ENCODE measurements around the gene RYR3.

Gene RYR3

DNA sequence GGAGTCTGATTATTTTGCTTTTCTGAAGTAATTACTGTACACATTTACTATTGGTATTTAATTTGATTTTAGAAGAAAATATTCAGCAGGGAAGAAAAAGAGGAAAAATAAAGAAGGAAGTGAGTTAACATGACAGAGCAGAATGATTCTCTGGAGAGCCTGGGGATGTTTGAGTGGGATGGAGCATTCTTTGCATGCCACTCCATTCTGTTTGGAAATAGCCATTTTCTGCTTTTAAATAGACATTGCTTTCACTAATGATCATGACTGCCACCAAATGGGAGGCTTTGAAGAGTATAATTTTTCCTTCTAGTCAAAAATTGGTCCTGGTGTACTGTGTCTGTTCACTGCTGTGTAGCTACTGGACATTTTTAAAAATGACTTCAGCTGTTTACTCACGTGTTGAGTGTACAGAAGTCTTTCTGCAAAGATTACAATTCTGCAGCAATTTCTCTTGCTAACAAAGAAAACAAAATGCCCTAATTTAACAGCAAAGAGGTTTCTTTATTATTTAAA is 196.1 kb downstream of the RYR3 start:
- H3K27ac ChIP-seq (ENCODE audit: low read depth, low read length), result peak overlapping the region; percentile 68
- no peak overlapping the region for H2AFZ ChIP-seq (ENCODE audit: insufficient read depth, low read length, poor library complexity)

DNA sequence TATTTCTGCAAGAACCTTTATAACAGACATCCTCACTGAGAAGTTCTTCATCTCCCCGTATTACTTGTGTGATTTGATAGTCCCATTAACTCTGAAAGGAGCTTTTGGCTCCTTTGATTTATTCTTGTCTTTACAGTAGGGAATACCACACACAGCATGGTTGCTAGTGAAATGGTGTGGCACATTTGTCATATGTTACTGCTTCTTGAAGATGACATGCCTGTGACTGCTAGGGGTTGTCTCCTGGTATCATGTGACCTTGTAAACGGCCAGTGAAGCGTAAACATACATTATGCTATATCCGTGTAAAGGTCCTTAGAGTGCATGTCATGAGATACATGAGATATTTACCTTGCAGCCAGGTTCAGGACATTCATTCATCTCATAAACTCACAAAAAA is 197.9 kb downstream of the RYR3 start:
- DNase-seq, result no peak
- WGBS (ENCODE audit: extremely low coverage, insufficient coverage, insufficient read length), result no CpG with 5 or more reads among the region's 4 CpGs
- no peak overlapping the region for H4K8ac ChIP-seq (ENCODE audit: low read depth, low read length)

More for the DNA sequence above, 196.1 kb downstream of the RYR3 start:
- Histone ChIP-seq H3K79me1 (ENCODE audit: low read length) (no peaks in the 10 kb centered on the region), H3K4me3 (ENCODE audit: low read depth, low read length) (no peak overlapping the region), H4K12ac (ENCODE audit: low read depth, low read length) (no peak overlapping the region), H2AK5ac (ENCODE audit: low read length) (no peak overlapping the region), H2BK12ac (ENCODE audit: low read length) (no peak overlapping the region), H3K4ac (ENCODE audit: low read depth, low read length) (no peak overlapping the region), H3K23ac (ENCODE audit: low read length) (no peak overlapping the region), H4K8ac (ENCODE audit: low read depth, low read length) (no peak overlapping the region), H3K79me2 (ENCODE audit: control insufficient read depth, insufficient read depth, low read length, poor library complexity) (no peaks in the 10 kb centered on the region), H3K4me1 (ENCODE audit: control insufficient read depth in 1 of 2, insufficient read depth in 2 of 2, low read length in 2 of 2) (peaks cover 2 to 3% of the 10 kb centered on the region in 2 experiments), H2BK120ac (ENCODE audit: insufficient read depth, low read length, poor library complexity) (no peak overlapping the region), H3K36me3 (ENCODE audit: control insufficient read depth in 1 of 2, insufficient read depth in 2 of 2, low read length in 2 of 2) (no peaks in the 10 kb centered on the region), H4K91ac (ENCODE audit: low read depth, low read length) (no peak overlapping the region), H2BK5ac (ENCODE audit: low read depth, low read length, poor library complexity) (no peak overlapping the region), H3K18ac (ENCODE audit: low read length) (no peak overlapping the region), H3K27me3 (ENCODE audit: insufficient read depth, low read length) (no peaks in the 10 kb centered on the region), H3K9ac (ENCODE audit: low read length) (no peak overlapping the region), H3K4me2 (ENCODE audit: low read length) (no peak overlapping the region), H3K9me3 (ENCODE audit: insufficient read depth, low read depth, low read length) (no peaks in the 10 kb centered on the region), H3K14ac (ENCODE audit: low read length) (no peak overlapping the region)
- peak in 1 of 2 donors; percentile 11 for DNase-seq
- WGBS (ENCODE audit: extremely low coverage, insufficient coverage, insufficient read length), result no CpG with 5 or more reads among the region's 1 CpG

DNA sequence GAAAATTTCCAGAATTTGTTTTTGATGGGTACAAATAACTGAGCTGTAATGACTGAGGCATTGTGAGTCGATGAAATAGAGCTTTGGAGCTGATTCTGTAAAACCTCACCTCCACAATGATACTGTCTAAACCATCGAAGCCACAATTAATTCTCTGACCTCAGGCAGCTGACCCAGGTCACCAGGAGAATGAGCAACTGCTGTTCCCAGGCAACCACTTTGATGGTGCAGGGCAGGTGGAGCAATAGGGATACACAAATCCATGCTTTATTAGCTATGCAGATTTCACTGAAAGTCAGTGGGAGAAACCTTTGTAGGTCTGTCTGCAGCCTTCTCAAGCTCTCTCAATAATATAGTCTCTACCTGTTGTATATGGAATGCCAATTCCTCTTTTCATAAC is 204.4 kb downstream of the RYR3 start:
- H3K79me1 ChIP-seq (ENCODE audit: low read length), result no peaks in the 10 kb centered on the region
- H4K8ac ChIP-seq (ENCODE audit: low read depth, low read length), result no peak overlapping the region
- H2AFZ ChIP-seq (ENCODE audit: insufficient read depth, low read length, poor library complexity), result no peak overlapping the region
- no peak overlapping the region for H2BK120ac ChIP-seq (ENCODE audit: insufficient read depth, low read length, poor library complexity)
- no peak overlapping the region for H3K18ac ChIP-seq (ENCODE audit: low read length)
- H4K12ac ChIP-seq (ENCODE audit: low read depth, low read length), result no peak overlapping the region
- no peak for DNase-seq
- H3K27me3 ChIP-seq (ENCODE audit: insufficient read depth, low read length), result no peaks in the 10 kb centered on the region
- H2AK5ac ChIP-seq (ENCODE audit: low read length), result no peak overlapping the region
- H3K4me1 ChIP-seq (ENCODE audit: control insufficient read depth in 1 of 2, insufficient read depth in 2 of 2, low read length in 2 of 2), result no peaks in the 10 kb centered on the region
- no CpG with 5 or more reads among the region's 2 CpGs for WGBS (ENCODE audit: extremely low coverage, insufficient coverage, insufficient read length)
- H2BK12ac ChIP-seq (ENCODE audit: low read length), result no peak overlapping the region
- no peak overlapping the region for H2BK5ac ChIP-seq (ENCODE audit: low read depth, low read length, poor library complexity)
- H3K23ac ChIP-seq (ENCODE audit: low read length), result no peak overlapping the region
- H3K9ac ChIP-seq (ENCODE audit: low read length), result no peak overlapping the region
- H3K36me3 ChIP-seq (ENCODE audit: control insufficient read depth in 1 of 2, insufficient read depth in 2 of 2, low read length in 2 of 2), result no peaks in the 10 kb centered on the region
- no peak overlapping the region for H3K14ac ChIP-seq (ENCODE audit: low read length)
- no peak overlapping the region for H3K4me2 ChIP-seq (ENCODE audit: low read length)
- no peaks in the 10 kb centered on the region for H3K79me2 ChIP-seq (ENCODE audit: control insufficient read depth, insufficient read depth, low read length, poor library complexity)
- H3K27ac ChIP-seq (ENCODE audit: low read depth, low read length), result no peak overlapping the region
- H4K91ac ChIP-seq (ENCODE audit: low read depth, low read length), result no peak overlapping the region
- H3K9me3 ChIP-seq (ENCODE audit: insufficient read depth, low read depth, low read length), result no peaks in the 10 kb centered on the region
- no peak overlapping the region for H3K4me3 ChIP-seq (ENCODE audit: low read depth, low read length)
- no peak overlapping the region for H3K4ac ChIP-seq (ENCODE audit: low read depth, low read length)

More for the DNA sequence above, 197.9 kb downstream of the RYR3 start:
- Histone ChIP-seq H4K91ac (ENCODE audit: low read depth, low read length) (no peak overlapping the region), H3K4me3 (ENCODE audit: low read depth, low read length) (no peak overlapping the region), H2AK5ac (ENCODE audit: low read length) (no peak overlapping the region), H4K12ac (ENCODE audit: low read depth, low read length) (no peak overlapping the region), H3K18ac (ENCODE audit: low read length) (no peak overlapping the region), H3K4me1 (ENCODE audit: control insufficient read depth in 1 of 2, insufficient read depth in 2 of 2, low read length in 2 of 2) (peaks cover 0 to 3% of the 10 kb centered on the region in 2 experiments), H2BK5ac (ENCODE audit: low read depth, low read length, poor library complexity) (no peak overlapping the region), H3K14ac (ENCODE audit: low read length) (no peak overlapping the region), H3K27ac (ENCODE audit: low read depth, low read length) (no peak overlapping the region), H2AFZ (ENCODE audit: insufficient read depth, low read length, poor library complexity) (no peak overlapping the region), H3K27me3 (ENCODE audit: insufficient read depth, low read length) (no peaks in the 10 kb centered on the region), H3K23ac (ENCODE audit: low read length) (no peak overlapping the region), H3K36me3 (ENCODE audit: control insufficient read depth in 1 of 2, insufficient read depth in 2 of 2, low read length in 2 of 2) (no peaks in the 10 kb centered on the region), H3K4ac (ENCODE audit: low read depth, low read length) (no peak overlapping the region), H2BK120ac (ENCODE audit: insufficient read depth, low read length, poor library complexity) (no peak overlapping the region), H3K9ac (ENCODE audit: low read length) (no peak overlapping the region), H2BK12ac (ENCODE audit: low read length) (no peak overlapping the region), H3K79me1 (ENCODE audit: low read length) (no peaks in the 10 kb centered on the region), H3K9me3 (ENCODE audit: insufficient read depth, low read depth, low read length) (no peaks in the 10 kb centered on the region), H3K4me2 (ENCODE audit: low read length) (no peak overlapping the region), H3K79me2 (ENCODE audit: control insufficient read depth, insufficient read depth, low read length, poor library complexity) (no peaks in the 10 kb centered on the region)

DNA sequence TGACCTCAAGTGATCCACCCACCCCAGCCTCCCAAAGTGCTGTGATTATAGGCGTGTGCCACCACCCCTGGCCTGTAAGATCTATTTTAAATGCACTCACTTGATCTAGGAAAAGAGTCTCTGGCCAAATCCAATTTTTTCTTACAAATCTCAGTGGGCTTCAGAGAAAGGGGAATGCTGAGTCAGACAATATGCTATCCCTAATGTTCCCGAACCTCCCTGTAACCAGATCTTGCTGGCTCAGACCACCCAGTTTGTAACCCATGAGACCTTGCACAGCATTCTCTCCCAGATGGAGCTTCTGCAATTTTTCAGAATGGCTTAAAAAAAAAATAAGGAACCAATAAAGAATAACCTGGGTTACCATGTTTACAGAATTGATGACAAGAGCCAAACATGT is 205.8 kb downstream of the RYR3 start:
- no CpG with 5 or more reads among the region's 2 CpGs for WGBS (ENCODE audit: extremely low coverage, insufficient coverage, insufficient read length)
- Histone ChIP-seq H3K27ac (ENCODE audit: low read depth, low read length) (no peak overlapping the region), H2BK120ac (ENCODE audit: insufficient read depth, low read length, poor library complexity) (no peak overlapping the region), H3K79me1 (ENCODE audit: low read length) (no peaks in the 10 kb centered on the region), H4K91ac (ENCODE audit: low read depth, low read length) (no peak overlapping the region), H3K9me3 (ENCODE audit: insufficient read depth, low read depth, low read length) (no peaks in the 10 kb centered on the region), H2AFZ (ENCODE audit: insufficient read depth, low read length, poor library complexity) (no peak overlapping the region), H4K8ac (ENCODE audit: low read depth, low read length) (no peak overlapping the region), H4K12ac (ENCODE audit: low read depth, low read length) (no peak overlapping the region), H3K18ac (ENCODE audit: low read length) (no peak overlapping the region), H3K4me3 (ENCODE audit: low read depth, low read length) (no peak overlapping the region), H3K14ac (ENCODE audit: low read length) (no peak overlapping the region), H3K79me2 (ENCODE audit: control insufficient read depth, insufficient read depth, low read length, poor library complexity) (no peaks in the 10 kb centered on the region), H3K9ac (ENCODE audit: low read length) (no peak overlapping the region), H3K4me2 (ENCODE audit: low read length) (no peak overlapping the region), H2BK12ac (ENCODE audit: low read length) (no peak overlapping the region), H3K36me3 (ENCODE audit: control insufficient read depth in 1 of 2, insufficient read depth in 2 of 2, low read length in 2 of 2) (no peaks in the 10 kb centered on the region), H3K4me1 (ENCODE audit: control insufficient read depth in 1 of 2, insufficient read depth in 2 of 2, low read length in 2 of 2) (no peaks in the 10 kb centered on the region), H2BK5ac (ENCODE audit: low read depth, low read length, poor library complexity) (no peak overlapping the region), H2AK5ac (ENCODE audit: low read length) (no peak overlapping the region), H3K23ac (ENCODE audit: low read length) (no peak overlapping the region), H3K4ac (ENCODE audit: low read depth, low read length) (no peak overlapping the region), H3K27me3 (ENCODE audit: insufficient read depth, low read length) (no peaks in the 10 kb centered on the region)
- DNase-seq, result no peak
